GM06990 (cell line): ENCODE measurements around the gene LMO3.

Experiments used
- DNase-seq: peaks from one replicate; pipeline ENCODE4 v3.0.0-alpha.2; 2011; ENCODE audit not compliant: insufficient read length; ENCODE audit errors: extremely low read depth
- H3K27me3 ChIP-seq: replicated peaks from 2 replicates; pipeline ENCODE4 v1.6.0; 2011; ENCODE audit warnings: low read length; ENCODE audit not compliant: control insufficient read depth, insufficient read depth
- H3K36me3 ChIP-seq: 2 replicates; pipeline ENCODE4 v1.5.1; 2011; ENCODE audit warnings: low read length; ENCODE audit not compliant: control insufficient read depth, insufficient read depth
- H3K4me3 ChIP-seq: replicated peaks from 2 replicates; pipeline ENCODE4 v1.5.1; 2011; ENCODE audit warnings: low read depth, mild to moderate bottlenecking, control low read depth, low read length
- TF ChIP-seq, protein P1 (sequence below): IDR thresholded peaks from 2 replicates; pipeline ENCODE4 v1.5.1; 2011; ENCODE audit warnings: low read length, control low read depth, mild to moderate bottlenecking, inconsistent platforms; ENCODE audit not compliant: insufficient read depth, poor library complexity, severe bottlenecking

The LMO3 gene

DNA sequence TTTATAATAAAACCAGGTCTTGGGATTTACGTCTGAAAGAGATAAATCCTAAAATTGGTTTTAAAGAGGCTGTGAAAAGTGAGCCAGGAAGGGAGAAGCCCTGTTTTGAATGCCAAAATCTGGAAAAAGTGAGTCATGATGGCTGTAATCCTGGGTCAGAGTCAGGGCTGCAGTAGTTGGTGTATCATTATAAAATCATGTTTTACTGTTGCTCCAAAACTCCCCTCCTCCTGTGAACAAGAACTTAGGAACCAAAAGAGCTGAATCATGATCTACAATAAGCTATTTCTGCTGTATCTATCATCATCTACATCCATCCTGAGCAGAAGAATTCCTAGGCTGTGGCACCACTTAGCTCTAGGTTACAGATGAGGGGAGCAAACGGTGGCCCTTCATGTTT, 79.3 kb downstream of the LMO3 start:
- TF ChIP-seq, protein P1, sequence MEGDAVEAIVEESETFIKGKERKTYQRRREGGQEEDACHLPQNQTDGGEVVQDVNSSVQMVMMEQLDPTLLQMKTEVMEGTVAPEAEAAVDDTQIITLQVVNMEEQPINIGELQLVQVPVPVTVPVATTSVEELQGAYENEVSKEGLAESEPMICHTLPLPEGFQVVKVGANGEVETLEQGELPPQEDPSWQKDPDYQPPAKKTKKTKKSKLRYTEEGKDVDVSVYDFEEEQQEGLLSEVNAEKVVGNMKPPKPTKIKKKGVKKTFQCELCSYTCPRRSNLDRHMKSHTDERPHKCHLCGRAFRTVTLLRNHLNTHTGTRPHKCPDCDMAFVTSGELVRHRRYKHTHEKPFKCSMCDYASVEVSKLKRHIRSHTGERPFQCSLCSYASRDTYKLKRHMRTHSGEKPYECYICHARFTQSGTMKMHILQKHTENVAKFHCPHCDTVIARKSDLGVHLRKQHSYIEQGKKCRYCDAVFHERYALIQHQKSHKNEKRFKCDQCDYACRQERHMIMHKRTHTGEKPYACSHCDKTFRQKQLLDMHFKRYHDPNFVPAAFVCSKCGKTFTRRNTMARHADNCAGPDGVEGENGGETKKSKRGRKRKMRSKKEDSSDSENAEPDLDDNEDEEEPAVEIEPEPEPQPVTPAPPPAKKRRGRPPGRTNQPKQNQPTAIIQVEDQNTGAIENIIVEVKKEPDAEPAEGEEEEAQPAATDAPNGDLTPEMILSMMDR, result no peak
- Histone ChIP-seq H3K4me3 (no peak overlapping the region), H3K27me3 (no peaks in the 10 kb centered on the region), H3K36me3 (no peaks in the 10 kb centered on the region)
- DNase-seq, result no peak

DNA sequence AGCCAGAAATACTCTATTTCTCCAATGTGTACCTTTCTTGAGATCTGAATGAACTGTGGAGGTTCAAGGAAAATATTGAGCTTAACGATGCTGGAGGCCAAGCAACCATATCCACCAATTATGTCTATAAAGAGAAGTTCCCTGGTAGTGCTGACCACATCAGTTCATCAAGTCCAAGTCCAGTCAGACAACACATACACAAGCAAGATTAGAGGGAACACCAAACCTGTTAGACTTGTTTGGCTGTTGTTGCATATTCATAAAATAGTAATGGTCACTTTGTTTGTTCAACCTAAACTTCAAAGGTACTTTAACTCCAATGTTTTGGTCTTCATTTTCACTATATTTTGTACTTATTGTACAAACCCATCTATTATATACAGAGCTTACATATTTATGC, 81.6 kb downstream of the LMO3 start:
- DNase-seq, result no peak
- TF ChIP-seq, protein P1, result no peak
- H3K4me3 ChIP-seq, result no peak overlapping the region

DNA sequence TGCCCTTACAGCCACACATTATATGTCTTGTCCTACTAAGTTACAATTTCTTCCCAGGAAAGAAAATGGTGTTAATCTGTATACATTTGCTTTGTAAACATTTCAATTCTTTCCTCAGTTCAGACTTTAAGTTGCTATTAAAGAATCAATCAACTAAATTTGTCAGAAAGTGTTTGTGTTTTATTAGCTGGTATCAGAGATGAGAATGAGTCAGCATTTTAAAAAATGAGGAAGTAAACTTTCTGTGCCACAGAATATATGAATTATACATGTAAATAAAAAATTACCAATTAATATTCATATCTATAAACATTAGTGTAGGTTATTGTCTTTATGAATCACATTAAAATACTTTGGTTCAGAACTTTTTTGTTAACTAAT, 82.0 kb downstream of the LMO3 start:
- no peak for DNase-seq
- no peaks in the 10 kb centered on the region for H3K36me3 ChIP-seq
- H3K27me3 ChIP-seq, result no peaks in the 10 kb centered on the region
- H3K4me3 ChIP-seq, result no peak overlapping the region
- TF ChIP-seq, protein P1, result no peak

More for the DNA sequence above, 81.6 kb downstream of the LMO3 start:
- H3K36me3 ChIP-seq, result no peaks in the 10 kb centered on the region
- no peaks in the 10 kb centered on the region for H3K27me3 ChIP-seq

DNA sequence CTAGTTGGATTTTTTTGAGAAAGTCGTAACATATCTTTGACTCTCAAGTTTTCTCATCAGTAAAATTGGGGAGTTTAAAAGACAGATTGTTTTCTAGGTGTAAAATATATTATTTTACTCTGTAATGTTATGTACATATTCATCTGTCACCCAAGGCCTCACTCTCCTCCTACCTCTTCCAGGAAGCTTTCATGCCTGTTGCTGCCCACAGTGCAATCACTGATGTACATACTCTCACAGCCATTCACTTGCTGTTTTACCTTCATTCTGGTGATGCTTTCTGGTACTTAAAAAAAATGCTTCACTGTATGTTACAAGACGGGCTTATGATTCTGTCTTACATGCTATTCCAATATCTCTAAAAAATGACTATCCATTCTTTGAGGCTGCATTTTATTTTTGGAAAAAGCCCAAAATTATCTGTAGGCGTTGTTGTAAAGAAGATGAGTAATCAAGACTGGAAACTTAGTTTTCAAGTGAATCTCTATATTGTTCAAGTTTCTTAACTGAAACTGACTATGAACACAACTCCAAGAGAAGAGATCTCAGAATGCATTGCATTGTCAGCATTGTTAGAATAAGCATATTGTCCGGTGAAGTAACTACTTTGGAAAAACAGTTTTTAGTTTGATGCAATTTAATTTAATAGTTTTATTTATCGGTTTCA, 82.5 kb downstream of the LMO3 start:
- TF ChIP-seq, protein P1, result no peak
- no peaks in the 10 kb centered on the region for H3K36me3 ChIP-seq
- no peak for DNase-seq

DNA sequence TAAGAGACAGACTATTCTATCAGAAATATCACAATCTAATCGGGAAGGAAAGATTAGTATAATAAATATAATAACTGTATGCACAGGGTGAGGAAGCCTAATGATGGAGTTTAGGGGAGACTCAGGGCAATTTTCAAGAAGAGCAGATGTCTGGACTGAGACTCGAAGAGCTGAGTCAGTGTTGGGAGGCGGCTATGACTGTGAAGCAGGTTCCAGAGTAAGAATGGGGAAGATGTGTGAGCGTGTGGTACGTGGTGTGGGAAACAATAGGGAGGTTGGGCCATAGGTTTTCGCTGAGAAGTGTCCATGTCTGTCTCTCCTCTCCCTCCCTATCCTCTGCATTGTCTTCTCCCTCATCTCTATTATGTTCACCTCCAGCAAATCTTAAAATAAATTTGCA, 85.6 kb downstream of the LMO3 start:
- Histone ChIP-seq H3K27me3 (no peaks in the 10 kb centered on the region), H3K36me3 (no peaks in the 10 kb centered on the region), H3K4me3 (no peak overlapping the region)
- DNase-seq, result no peak
- TF ChIP-seq, protein P1, result no peak

More for the DNA sequence above, 82.5 kb downstream of the LMO3 start:
- H3K27me3 ChIP-seq, result no peaks in the 10 kb centered on the region
- H3K4me3 ChIP-seq, result no peak overlapping the region

DNA sequence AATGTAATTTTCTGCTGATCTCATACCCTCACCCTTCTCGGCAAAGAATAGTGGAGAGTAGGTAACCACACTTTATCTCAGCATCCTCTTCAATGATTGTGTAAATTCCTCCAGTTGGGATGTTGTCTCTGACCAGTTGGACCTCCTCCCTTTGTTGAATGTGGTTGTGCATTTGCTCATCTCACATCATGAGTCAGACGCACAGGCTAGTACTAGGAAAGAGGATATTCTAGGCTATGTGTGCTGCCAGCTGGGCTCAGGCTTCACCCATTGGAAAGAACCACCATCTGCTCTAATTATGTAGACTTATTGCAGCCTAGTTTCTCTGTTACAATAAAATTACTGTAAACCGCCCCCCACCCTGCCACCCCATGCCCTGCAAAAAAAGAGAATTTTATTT, 90.3 kb downstream of the LMO3 start:
- DNase-seq, result no peak
- H3K4me3 ChIP-seq, result no peak overlapping the region
- no peaks in the 10 kb centered on the region for H3K27me3 ChIP-seq
- H3K36me3 ChIP-seq, result no peaks in the 10 kb centered on the region
- TF ChIP-seq, protein P1, result no peak
